Testis (tissue), 2 donors: Measurements from ENCODE around the gene TMC1.

ENCODE experiments used
- CTCF ChIP-seq, 3 experiments: fragments of 450-650 bp in 2 of 3; fragments of 200-600 bp in 1 of 3; sonication (generic) in 1 of 3; IDR thresholded peaks; one replicate each; pipeline ENCODE4 v1.5.1; 2016 to 2019; ENCODE audit warnings: antibody characterized with exemption in 3 of 3, mild to moderate bottlenecking in 2 of 3, moderate library complexity in 1 of 3
- POLR2A ChIP-seq: fragments of 450-650 bp; IDR thresholded peaks from one replicate; pipeline ENCODE4 v1.6.1; 2017; ENCODE audit warnings: antibody characterized with exemption, mild to moderate bottlenecking, moderate library complexity

- TF ChIP-seq CTCF (IDR thresholded peaks at IDR 0.05) (no peak), POLR2A (no peak)
Observed at GRCh38 chr9:72691671-72692070, 170.3 kb downstream of the TMC1 start.
